Kidney tubule cell (primary cell): ENCODE results near the gene RAD51B.
A peak's percentile ranks its signal among the peaks of the same experiment; 100 is the strongest.
"Not testable (repeated sequence)": the region's sequence is repeated elsewhere in the genome, so short reads cannot be mapped to it uniquely, and the experiment has no call there.

Source experiments
- DNase-seq: peaks from one replicate; pipeline ENCODE4 v3.0.0-alpha.2; 2018; ENCODE audit warnings: low spot score

Gene RAD51B

GRCh38 chr14:68687746-68688145, 868.2 kb downstream of the RAD51B start:
- DNase-seq = peak; percentile 97

GRCh38 chr14:68688872-68689371, 869.3 kb downstream of the RAD51B start:
- peak; percentile 48 for DNase-seq

- DNase-seq = no peak
These were observed 869.9 kb downstream of the RAD51B start for GRCh38 chr14:68689511-68689910.

- DNase-seq = peak; percentile 30
These were observed 870.7 kb downstream of the RAD51B start for GRCh38 chr14:68690089-68690958.

- no peak for DNase-seq
These were observed 871.6 kb downstream of the RAD51B start for GRCh38 chr14:68691031-68691791.

- DNase-seq = no peak
These were observed 872.2 kb downstream of the RAD51B start for GRCh38 chr14:68691792-68692118.

- no peak for DNase-seq
These were observed 872.6 kb downstream of the RAD51B start for GRCh38 chr14:68692216-68692615.

- DNase-seq = peak; percentile 43
These were observed 873.6 kb downstream of the RAD51B start for GRCh38 chr14:68692916-68693771.

- no peak for DNase-seq
These were observed 874.3 kb downstream of the RAD51B start for GRCh38 chr14:68693926-68694325.

- peak; percentile 36 for DNase-seq
These were observed 875.1 kb downstream of the RAD51B start for GRCh38 chr14:68694516-68695235.

GRCh38 chr14:68695326-68695768, 875.8 kb downstream of the RAD51B start:
- peak; percentile 100 for DNase-seq

- DNase-seq = no peak
These were observed 876.3 kb downstream of the RAD51B start for GRCh38 chr14:68695856-68696255.

- DNase-seq = no peak
These were observed 876.7 kb downstream of the RAD51B start for GRCh38 chr14:68696266-68696665.

- DNase-seq = no peak
These were observed 877.3 kb downstream of the RAD51B start for GRCh38 chr14:68696721-68697495.

- not testable (repeated sequence) for DNase-seq
These were observed 879.2 kb downstream of the RAD51B start for GRCh38 chr14:68698773-68699172.

- DNase-seq = no peak
These were observed 881.6 kb downstream of the RAD51B start for GRCh38 chr14:68701001-68701741.

GRCh38 chr14:68702135-68702534, 882.6 kb downstream of the RAD51B start:
- DNase-seq = no peak

- DNase-seq = no peak
These were observed 883.0 kb downstream of the RAD51B start for GRCh38 chr14:68702578-68702977.

- DNase-seq = peak; percentile 86
These were observed 883.5 kb downstream of the RAD51B start for GRCh38 chr14:68703093-68703492.
